VCaP (cell line): ENCODE data around the gene TBC1D22A.

Experiments used
- H3K27ac ChIP-seq: fragments of 450-650 bp; 2 replicates; pipeline ENCODE4 v1.5.1; 2017
- CTCF ChIP-seq: fragments of 450-650 bp; conservative IDR thresholded peaks from 2 replicates; pipeline ENCODE4 v1.5.1; 2017; ENCODE audit warnings: mild to moderate bottlenecking, moderate library complexity

Gene TBC1D22A

DNA sequence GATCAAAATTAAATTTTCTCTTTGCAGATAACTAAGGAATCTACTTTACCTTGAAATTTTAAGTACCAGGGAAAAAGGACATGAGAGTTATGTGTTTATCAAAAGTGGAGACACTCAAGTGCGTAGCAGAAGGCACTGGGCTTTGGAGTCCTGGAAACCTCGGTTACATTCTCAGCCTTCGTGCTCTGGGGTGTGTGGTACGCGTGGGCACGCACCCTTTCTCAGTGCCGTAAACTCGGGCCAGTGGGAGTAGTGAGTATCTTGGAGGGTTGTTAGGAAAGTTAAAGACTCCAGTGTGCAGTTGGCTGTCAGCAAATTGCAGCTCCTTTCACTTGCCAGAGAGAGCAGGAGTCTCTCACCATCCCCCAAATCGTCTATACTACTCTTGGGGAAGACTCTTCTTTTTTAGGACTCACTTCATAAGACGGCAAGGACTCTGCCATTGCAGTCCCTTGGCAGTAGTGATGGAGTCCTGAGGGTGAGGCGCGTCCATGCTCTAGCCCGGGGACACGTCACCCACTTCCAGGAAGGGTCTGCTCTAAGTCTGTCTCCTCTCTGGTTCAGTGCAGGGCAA is 171.8 kb downstream of the TBC1D22A start:
- no peak for TF ChIP-seq CTCF
- H3K27ac ChIP-seq, result no peak overlapping the region

DNA sequence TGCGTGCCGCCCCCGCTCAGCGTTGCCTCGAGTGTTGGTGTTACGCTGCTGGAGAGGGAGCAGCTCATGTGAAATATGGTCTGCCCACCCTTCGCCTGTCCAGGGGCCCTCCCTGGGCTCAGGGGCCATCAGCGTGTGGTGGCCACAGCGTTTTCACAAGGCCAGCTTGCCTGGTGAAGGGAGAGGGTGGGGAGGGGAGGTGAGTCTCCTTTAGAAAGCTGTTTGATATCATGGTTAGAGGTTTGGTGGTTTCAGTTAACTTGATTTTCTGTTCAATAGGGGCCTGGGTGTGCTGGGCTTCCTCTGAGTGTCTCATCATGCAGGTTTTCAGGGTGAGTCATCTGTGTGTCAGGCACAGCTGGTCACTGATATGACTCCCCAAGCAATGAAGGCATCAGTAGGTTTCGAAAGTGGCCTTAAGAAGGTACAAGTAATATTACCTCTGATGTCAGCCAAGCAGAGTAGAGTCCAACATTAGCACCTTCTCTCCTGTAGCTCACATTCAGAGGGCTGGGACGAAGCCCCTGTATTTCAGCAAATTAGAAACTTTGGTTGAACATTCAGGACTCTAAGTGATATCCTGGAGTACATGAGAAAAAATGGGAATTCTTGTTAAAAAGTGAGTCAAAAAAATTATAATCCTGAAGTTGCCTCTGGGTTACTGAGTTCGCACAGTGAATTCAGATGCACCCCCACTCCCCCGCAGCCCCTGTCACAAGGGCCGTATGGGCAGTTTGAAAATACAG is 172.5 kb downstream of the TBC1D22A start:
- no peak overlapping the region for H3K27ac ChIP-seq
- TF ChIP-seq CTCF, result no peak

- TF ChIP-seq CTCF, result no peak
- H3K27ac ChIP-seq, result no peak overlapping the region
Observed at GRCh38 chr22:46935506-46936377, 173.3 kb downstream of the TBC1D22A start.

DNA sequence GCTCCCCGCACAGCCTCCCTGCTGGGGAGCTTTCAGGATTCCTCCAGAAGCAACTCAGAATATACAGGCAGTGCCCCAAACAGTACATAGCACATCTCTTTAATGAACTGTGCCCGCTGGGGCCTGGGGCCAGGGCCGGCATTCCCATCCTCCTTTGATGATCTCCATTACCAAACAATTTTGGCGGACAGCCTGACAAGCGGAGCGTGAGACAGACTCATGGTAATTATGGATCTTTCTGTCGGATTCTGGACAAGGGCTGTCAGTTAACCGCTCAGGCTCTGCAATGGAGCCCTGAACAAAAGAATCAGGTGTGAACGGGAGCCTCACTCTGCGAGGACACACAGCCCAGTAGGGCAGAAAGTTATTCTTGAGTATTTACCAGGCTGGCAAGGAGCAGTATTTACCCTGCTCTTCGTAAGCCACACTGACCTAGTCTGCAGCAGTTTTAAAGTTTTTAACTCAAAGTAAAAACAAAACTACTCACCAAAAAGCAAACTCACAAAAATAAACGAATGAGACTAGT is 174.0 kb downstream of the TBC1D22A start:
- TF ChIP-seq CTCF, result no peak
- no peak overlapping the region for H3K27ac ChIP-seq

DNA sequence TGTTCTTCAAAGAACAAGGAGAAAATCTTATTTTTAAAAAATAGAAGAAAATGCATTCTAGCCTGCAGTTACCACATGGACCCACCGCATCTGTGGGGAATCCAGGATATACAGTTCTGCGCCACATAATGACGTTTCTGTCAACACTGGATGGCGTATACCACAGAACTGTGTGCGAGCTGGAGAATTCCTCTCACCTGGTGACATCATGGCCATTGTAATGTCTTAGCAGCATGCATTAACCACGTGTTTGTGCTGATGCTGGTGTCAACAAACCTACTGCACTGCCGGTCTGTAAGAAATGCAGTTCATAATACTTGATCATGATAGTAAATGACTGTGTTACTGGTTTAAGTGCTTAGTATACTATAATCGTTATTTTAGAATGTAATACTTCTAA is 174.7 kb downstream of the TBC1D22A start:
- H3K27ac ChIP-seq, result no peak overlapping the region
- TF ChIP-seq CTCF, result no peak

GRCh38 chr22:46937939-46938338 is 175.5 kb downstream of the TBC1D22A start:
- no peak for TF ChIP-seq CTCF
- H3K27ac ChIP-seq, result no peak overlapping the region
